Keratinocyte (primary cell): ENCODE data around the gene SMIM15. TPM values are rescaled to one million over a fixed set of nuclear protein-coding genes. Genes with fewer than 3 reads are reported as not detected.

ENCODE experiments used
- DNase-seq: peaks from one replicate; pipeline ENCODE4 v3.0.0-alpha.2; 2011; ENCODE audit warnings: low read depth, missing footprints, low spot score
- FAIRE-seq: peaks from 2 replicates; lab custom pipeline; 2011; peaks lifted over from hg19 to GRCh38; lab: Jason Lieb, UNC
- H2AFZ ChIP-seq: 2 replicates; pipeline ENCODE4 v1.6.0; 2012; ENCODE audit warnings: low read length, control low read depth, inconsistent platforms; ENCODE audit not compliant: control insufficient read depth
- H3K27ac ChIP-seq: 2 replicates; pipeline ENCODE4 v1.5.1; 2011; ENCODE audit warnings: low read length; ENCODE audit not compliant: control insufficient read depth, insufficient read depth
- H3K27me3 ChIP-seq: 3 replicates; pipeline ENCODE4 v1.6.0; 2011; ENCODE audit warnings: low read length; ENCODE audit not compliant: control insufficient read depth, insufficient read depth; ENCODE audit errors: extremely low read depth
- H3K36me3 ChIP-seq, 2 experiments: 2 replicates in 1 of 2; 3 replicates in 1 of 2; pipeline ENCODE4 v1.5.1; 2011; ENCODE audit warnings: low read length in 2 of 2, mild to moderate bottlenecking in 1 of 2; ENCODE audit not compliant: control insufficient read depth in 2 of 2, insufficient read depth in 2 of 2; ENCODE audit errors: extremely low read depth in 1 of 2
- H3K4me1 ChIP-seq: 3 replicates; pipeline ENCODE4 v1.5.1; 2011; ENCODE audit warnings: low read length; ENCODE audit not compliant: control insufficient read depth, insufficient read depth; ENCODE audit errors: extremely low read depth
- H3K4me2 ChIP-seq: 3 replicates; pipeline ENCODE4 v1.6.0; 2011; ENCODE audit warnings: low read depth, low read length; ENCODE audit not compliant: control insufficient read depth, insufficient read depth; ENCODE audit errors: extremely low read depth
- H3K4me3 ChIP-seq, 3 experiments: fragments of 200-600 bp in 1 of 3; sonication (generic) in 1 of 3; 2 replicates in 2 of 3; 3 replicates in 1 of 3; pipeline ENCODE4 v1.5.1; 2011 to 2016; ENCODE audit warnings: low read length in 3 of 3, mild to moderate bottlenecking in 3 of 3, control low read depth in 2 of 3, inconsistent platforms in 1 of 3, low read depth in 1 of 3, mixed read lengths in 1 of 3, mixed run types in 1 of 3, moderate library complexity in 1 of 3; ENCODE audit not compliant: control insufficient read depth in 2 of 3, insufficient read depth in 2 of 3; ENCODE audit errors: extremely low read depth in 1 of 3
- H3K79me2 ChIP-seq: 2 replicates; pipeline ENCODE4 v1.6.0; 2012; ENCODE audit warnings: low read length; ENCODE audit not compliant: control insufficient read depth, insufficient read depth
- H3K9ac ChIP-seq: 3 replicates; pipeline ENCODE4 v1.6.0; 2011; ENCODE audit warnings: low read length; ENCODE audit not compliant: control insufficient read depth, insufficient read depth; ENCODE audit errors: extremely low read depth
- H3K9me1 ChIP-seq: 3 replicates; pipeline ENCODE4 v1.6.0; 2011; ENCODE audit warnings: low read length; ENCODE audit not compliant: control insufficient read depth, insufficient read depth; ENCODE audit errors: extremely low read depth
- H3K9me3 ChIP-seq: 2 replicates; pipeline ENCODE4 v1.5.1; 2012; ENCODE audit warnings: low read depth, low read length; ENCODE audit not compliant: control insufficient read depth
- H4K20me1 ChIP-seq: 3 replicates; pipeline ENCODE4 v1.6.0; 2011; ENCODE audit warnings: low read length; ENCODE audit not compliant: control insufficient read depth, insufficient read depth; ENCODE audit errors: extremely low read depth
- EZH2 ChIP-seq: IDR thresholded peaks from one replicate; pipeline ENCODE4 v1.6.1; 2012; ENCODE audit warnings: inconsistent platforms, mild to moderate bottlenecking, low read length, moderate library complexity
- dilution Hi-C: fragments of 300-500 bp; cut with MboI; formaldehyde crosslinking; loops from one replicate; pipeline ENCODE4 v1.7.0; 2020; ENCODE audit warnings: low sequenced_read_pairs; ENCODE audit not compliant: extremely low pct_ligation_motif_present
- polyA plus RNA-seq, 5 experiments: library from polyadenylated mRNA; depleted of rRNA in 3 of 5; stranded (reverse) in 3 of 5; stranded (forward) in 1 of 5; unstranded in 1 of 5; fragments of >200 nt; gene quantifications; 1 replicate in 1 of 5; 2 replicates in 3 of 5; 3 replicates in 1 of 5; pipeline versions ENCODE4 v1.2.1 to v1.2.3, GENCODE V29; 2011 to 2012; ENCODE audit warnings: missing spikeins in 2 of 5, low read depth in 1 of 5, low replicate concordance in 1 of 5
- TF ChIP-seq, protein P1 (sequence below), 3 experiments: IDR thresholded peaks in 1 of 3; conservative IDR thresholded peaks in 1 of 3; optimal IDR thresholded peaks in 1 of 3; 2 replicates in 2 of 3; 3 replicates in 1 of 3; pipeline versions ENCODE3 to v1.5.1; 2011; ENCODE audit warnings: low read length in 3 of 3, mild to moderate bottlenecking in 3 of 3, moderate library complexity in 2 of 3, control low read depth in 1 of 3, inconsistent platforms in 1 of 3; ENCODE audit not compliant: insufficient read depth in 2 of 3; ENCODE audit errors: extremely low read depth in 1 of 3

SMIM15 gene
- polyA plus RNA-seq, 1 donor (not counting 4 experiments of a cell fraction or from before 2014, with no cell fraction given), result 60.1 TPM

DNA sequence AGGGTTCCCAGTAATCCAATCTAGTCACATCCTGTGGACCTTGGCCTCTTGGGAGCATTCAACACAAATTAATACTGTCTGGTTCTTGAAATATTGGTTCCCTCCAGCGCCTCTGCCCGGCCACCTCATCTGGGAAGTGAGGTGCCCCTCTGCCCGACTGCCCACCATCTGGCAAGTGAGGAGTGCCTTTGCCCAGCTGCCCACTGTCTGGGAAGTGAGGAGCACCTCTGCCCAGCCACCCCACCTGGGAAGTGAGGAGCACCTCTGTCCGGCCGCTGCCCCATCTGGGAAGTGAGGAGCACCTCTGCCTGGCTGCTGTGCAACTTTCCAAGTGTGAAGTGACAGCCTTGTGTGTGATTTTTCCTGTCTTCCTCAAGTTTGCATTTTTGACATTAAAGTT lies 42.7 kb upstream of the SMIM15 start:
- Histone ChIP-seq H3K79me2 (no peaks in the 10 kb centered on the region), H3K4me1 (no peaks in the 10 kb centered on the region), H3K9ac (no peak overlapping the region), H3K4me3 (no peak overlapping the region), H3K4me2 (no peak overlapping the region), H3K27me3 (peaks cover 4% of the 10 kb centered on the region), H3K36me3 (no peaks in the 10 kb centered on the region), H4K20me1 (no peaks in the 10 kb centered on the region), H2AFZ (no peak overlapping the region), H3K9me1 (no peaks in the 10 kb centered on the region), H3K27ac (no peak overlapping the region), H3K9me3 (peaks cover 2% of the 10 kb centered on the region)
- DNase-seq, result no peak
- dilution Hi-C loops, result no loop called here
- FAIRE-seq, result no peak
- no peak for TF ChIP-seq EZH2
- TF ChIP-seq, protein P1, sequence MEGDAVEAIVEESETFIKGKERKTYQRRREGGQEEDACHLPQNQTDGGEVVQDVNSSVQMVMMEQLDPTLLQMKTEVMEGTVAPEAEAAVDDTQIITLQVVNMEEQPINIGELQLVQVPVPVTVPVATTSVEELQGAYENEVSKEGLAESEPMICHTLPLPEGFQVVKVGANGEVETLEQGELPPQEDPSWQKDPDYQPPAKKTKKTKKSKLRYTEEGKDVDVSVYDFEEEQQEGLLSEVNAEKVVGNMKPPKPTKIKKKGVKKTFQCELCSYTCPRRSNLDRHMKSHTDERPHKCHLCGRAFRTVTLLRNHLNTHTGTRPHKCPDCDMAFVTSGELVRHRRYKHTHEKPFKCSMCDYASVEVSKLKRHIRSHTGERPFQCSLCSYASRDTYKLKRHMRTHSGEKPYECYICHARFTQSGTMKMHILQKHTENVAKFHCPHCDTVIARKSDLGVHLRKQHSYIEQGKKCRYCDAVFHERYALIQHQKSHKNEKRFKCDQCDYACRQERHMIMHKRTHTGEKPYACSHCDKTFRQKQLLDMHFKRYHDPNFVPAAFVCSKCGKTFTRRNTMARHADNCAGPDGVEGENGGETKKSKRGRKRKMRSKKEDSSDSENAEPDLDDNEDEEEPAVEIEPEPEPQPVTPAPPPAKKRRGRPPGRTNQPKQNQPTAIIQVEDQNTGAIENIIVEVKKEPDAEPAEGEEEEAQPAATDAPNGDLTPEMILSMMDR (optimal IDR thresholded peaks at IDR 0.05 in 1 of 3, IDR thresholded peaks at IDR 0.05 in 1 of 3, conservative IDR thresholded peaks at IDR 0.05 in 1 of 3; ENCODE audit: extremely low read depth in 1 of 3, insufficient read depth in 2 of 3, low read length in 3 of 3), result no peak

DNA sequence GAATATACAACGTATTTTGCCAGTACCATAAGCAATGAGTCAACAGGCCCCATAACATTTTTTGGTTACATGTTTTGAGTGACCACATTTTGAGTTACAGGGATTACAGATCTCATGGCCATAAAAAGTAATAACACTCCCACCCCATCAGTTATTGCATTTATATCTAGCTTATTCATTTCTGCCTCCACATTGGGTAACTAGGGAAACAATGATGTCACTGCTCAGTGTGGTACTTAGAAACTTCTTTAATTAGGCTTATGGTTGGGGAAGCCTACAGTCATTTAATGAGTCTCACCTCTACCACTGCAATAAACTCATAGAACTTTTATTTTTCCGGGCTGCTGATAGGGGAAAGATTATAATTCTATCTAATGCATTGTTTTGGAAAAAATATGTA lies 39.9 kb upstream of the SMIM15 start:
- FAIRE-seq, result no peak
- no peak overlapping the region for H3K9ac ChIP-seq

More for the DNA sequence above, 39.9 kb upstream of the SMIM15 start:
- Histone ChIP-seq H3K9me3 (peaks cover 2% of the 10 kb centered on the region), H2AFZ (no peak overlapping the region), H4K20me1 (no peaks in the 10 kb centered on the region), H3K36me3 (no peaks in the 10 kb centered on the region), H3K27ac (no peak overlapping the region), H3K4me1 (no peaks in the 10 kb centered on the region), H3K9me1 (no peaks in the 10 kb centered on the region), H3K4me3 (no peak overlapping the region), H3K27me3 (peaks cover 4% of the 10 kb centered on the region), H3K4me2 (no peak overlapping the region), H3K79me2 (no peaks in the 10 kb centered on the region)
- dilution Hi-C loops, result no loop called here
- no peak for DNase-seq
- TF ChIP-seq, protein P1 (optimal IDR thresholded peaks at IDR 0.05 in 1 of 3, IDR thresholded peaks at IDR 0.05 in 1 of 3, conservative IDR thresholded peaks at IDR 0.05 in 1 of 3; ENCODE audit: extremely low read depth in 1 of 3, insufficient read depth in 2 of 3, low read length in 3 of 3), result no peak
